Osteocyte (in vitro differentiated cells): Measurements from ENCODE around the gene DMD. TPM values are rescaled to one million over a fixed set of nuclear protein-coding genes. Genes with fewer than 3 reads are reported as not detected.

Experiments
- DNase-seq: peaks from one replicate; pipeline ENCODE4 v3.0.0; 2021; ENCODE audit warnings: mixed read lengths; ENCODE audit not compliant: unreplicated experiment; ENCODE audit errors: extremely low spot score
- H3K27ac Mint-ChIP-seq: one replicate; pipeline ENCODE4 v1.8.0; 2021; ENCODE audit warnings: mild to moderate bottlenecking, mixed read lengths; ENCODE audit not compliant: unreplicated experiment
- H3K27me3 Mint-ChIP-seq: one replicate; pipeline ENCODE4 v1.8.0; 2021; ENCODE audit warnings: mixed read lengths; ENCODE audit not compliant: unreplicated experiment
- H3K36me3 Mint-ChIP-seq: one replicate; pipeline ENCODE4 v1.8.0; 2021; ENCODE audit warnings: mixed read lengths; ENCODE audit not compliant: unreplicated experiment
- H3K4me1 Mint-ChIP-seq: one replicate; pipeline ENCODE4 v1.8.0; 2021; ENCODE audit warnings: mixed read lengths; ENCODE audit not compliant: unreplicated experiment
- H3K4me3 Mint-ChIP-seq: one replicate; pipeline ENCODE4 v1.8.0; 2021; ENCODE audit warnings: mild to moderate bottlenecking, moderate library complexity, mixed read lengths; ENCODE audit not compliant: unreplicated experiment
- H3K9me3 Mint-ChIP-seq: one replicate; pipeline ENCODE4 v1.8.0; 2021; ENCODE audit warnings: mixed read lengths; ENCODE audit not compliant: unreplicated experiment
- CTCF ChIP-seq: fragments of 200-600 bp; sonication (generic); IDR thresholded peaks from 2 replicates; pipeline ENCODE4 v1.5.0; 2021; ENCODE audit warnings: antibody characterized with exemption, mild to moderate bottlenecking, moderate library complexity
- total RNA-seq: library from RNA; stranded (reverse); gene quantifications from 2 replicates; pipeline ENCODE4 v1.2.1, GENCODE V29; 2021

Gene DMD
- total RNA-seq, 1 donor from 2014 or later = 317 TPM

DNA sequence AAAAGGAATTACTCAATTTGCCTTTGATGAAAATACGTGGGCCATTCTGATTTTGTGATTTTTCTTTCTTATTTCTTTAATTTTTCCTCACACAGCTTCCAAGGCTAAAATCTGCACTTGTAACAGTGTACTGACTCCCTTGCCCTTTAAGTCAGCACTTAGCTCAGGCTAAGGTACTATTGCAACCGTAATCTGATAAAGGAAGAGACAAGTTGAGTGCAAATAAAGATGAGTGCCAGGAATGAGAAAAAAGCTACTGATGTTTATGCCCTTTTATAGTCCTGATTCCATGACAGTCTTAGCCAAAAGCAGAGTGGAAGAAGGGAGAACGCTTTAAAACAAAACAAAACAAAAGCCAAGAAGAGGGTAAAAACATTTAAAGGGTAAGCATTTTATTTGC lies 6.0 kb downstream of the DMD start:
- H3K4me3 Mint-ChIP-seq = peak overlapping the region; percentile 57
- peaks cover 42% of the 10 kb centered on the region for H3K4me1 Mint-ChIP-seq
- no peaks in the 10 kb centered on the region for H3K27me3 Mint-ChIP-seq
- TF ChIP-seq CTCF = no peak
- H3K9me3 Mint-ChIP-seq = peaks cover 7% of the 10 kb centered on the region
- DNase-seq = no peak
- no peaks in the 10 kb centered on the region for H3K36me3 Mint-ChIP-seq
- H3K27ac Mint-ChIP-seq = peak overlapping the region; percentile 72

DNA sequence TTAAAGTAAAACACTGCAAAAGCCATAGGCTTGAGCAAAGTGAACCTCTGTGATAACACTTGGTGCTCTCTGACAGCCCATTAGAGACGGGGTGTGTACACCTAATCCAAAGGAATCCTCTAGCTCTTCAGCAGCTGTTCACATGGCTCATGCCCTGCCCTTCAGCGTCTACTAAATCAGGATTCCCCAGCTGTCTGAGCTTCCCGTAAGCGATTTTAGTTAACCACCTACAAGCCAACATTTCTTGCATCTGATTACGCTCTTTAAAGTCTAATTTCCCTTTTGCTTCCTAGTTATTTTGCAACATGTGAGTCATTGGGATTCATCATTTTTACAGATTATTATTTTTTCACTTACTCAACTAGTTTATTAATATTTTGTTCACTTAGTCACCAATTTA lies 6.5 kb downstream of the DMD start:
- peaks cover 40% of the 10 kb centered on the region for H3K4me1 Mint-ChIP-seq
- no peak for DNase-seq
- peak overlapping the region; percentile 72 for H3K27ac Mint-ChIP-seq
- no peaks in the 10 kb centered on the region for H3K36me3 Mint-ChIP-seq
- no peaks in the 10 kb centered on the region for H3K27me3 Mint-ChIP-seq
- H3K9me3 Mint-ChIP-seq = peaks cover 7% of the 10 kb centered on the region
- peak overlapping the region; percentile 57 for H3K4me3 Mint-ChIP-seq
- no peak for TF ChIP-seq CTCF

DNA sequence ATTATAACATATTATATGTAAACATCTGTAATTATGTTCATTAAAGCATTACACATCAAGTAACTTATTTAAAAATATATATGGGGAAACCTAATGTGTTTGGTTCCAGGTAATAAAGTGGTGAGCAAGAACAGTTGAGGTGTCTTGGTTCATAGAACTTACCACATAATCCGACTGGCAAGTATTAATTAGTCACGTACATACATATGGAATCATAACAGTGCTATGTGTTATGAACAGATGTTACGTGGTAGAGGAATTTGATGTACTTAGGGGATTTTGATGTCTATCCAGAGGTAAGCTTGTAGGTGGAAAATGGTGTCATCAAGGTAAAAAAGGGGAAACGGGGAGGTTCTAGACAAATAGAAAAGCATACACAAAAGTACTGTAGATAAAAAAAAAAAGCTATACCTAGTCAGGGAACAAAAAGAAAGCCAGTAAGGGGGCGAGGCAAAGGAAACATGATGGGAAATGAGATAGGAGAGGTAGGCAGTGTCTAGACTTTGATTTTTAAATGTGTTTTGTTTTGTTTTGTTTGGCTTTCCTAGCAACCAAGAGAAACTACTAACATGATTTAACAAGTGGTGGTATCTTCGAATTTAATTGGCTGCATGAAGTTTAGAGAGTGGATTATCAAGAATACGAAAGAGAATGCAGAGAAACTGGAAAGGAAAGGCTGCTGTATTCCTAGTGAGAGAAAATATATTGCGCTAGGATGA lies 12.6 kb downstream of the DMD start:
- no peaks in the 10 kb centered on the region for H3K36me3 Mint-ChIP-seq
- peaks cover 17% of the 10 kb centered on the region for H3K9me3 Mint-ChIP-seq
- no peak overlapping the region for H3K27ac Mint-ChIP-seq
- TF ChIP-seq CTCF = no peak
- H3K4me3 Mint-ChIP-seq = no peak overlapping the region
- no peak for DNase-seq
- H3K27me3 Mint-ChIP-seq = no peaks in the 10 kb centered on the region
- peaks cover 20% of the 10 kb centered on the region for H3K4me1 Mint-ChIP-seq

DNA sequence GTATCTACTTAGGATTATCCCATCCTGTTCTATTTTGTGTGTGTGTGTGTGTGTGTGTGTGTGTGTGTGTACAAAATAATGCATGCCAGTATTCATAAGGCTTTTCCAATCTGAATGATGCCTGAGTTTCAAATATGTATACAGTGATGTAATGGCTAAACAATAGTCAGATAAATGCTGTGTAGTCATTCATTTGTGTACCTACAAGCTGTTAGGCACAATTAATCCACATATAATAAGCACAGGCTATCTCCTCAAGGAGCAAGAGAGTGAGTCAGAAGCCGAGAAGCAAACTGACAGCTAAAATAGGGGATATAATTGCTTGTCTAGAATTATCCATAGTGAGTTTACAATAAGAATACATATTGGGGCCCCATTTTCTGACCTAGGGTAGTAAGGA lies 15.7 kb downstream of the DMD start:
- Mint-ChIP-seq H3K27ac (peak overlapping the region; percentile 87), H3K27me3 (no peaks in the 10 kb centered on the region), H3K4me3 (no peak overlapping the region), H3K4me1 (peaks cover 36% of the 10 kb centered on the region), H3K36me3 (no peaks in the 10 kb centered on the region), H3K9me3 (peaks cover 13% of the 10 kb centered on the region)
- no peak for TF ChIP-seq CTCF
- DNase-seq = no peak

- H3K27me3 Mint-ChIP-seq = no peaks in the 10 kb centered on the region
- no peak for DNase-seq
- no peak for TF ChIP-seq CTCF
- peaks cover 39% of the 10 kb centered on the region for H3K4me1 Mint-ChIP-seq
- H3K9me3 Mint-ChIP-seq = peaks cover 13% of the 10 kb centered on the region
- H3K27ac Mint-ChIP-seq = peak overlapping the region; percentile 87
- H3K4me3 Mint-ChIP-seq = peak overlapping the region; percentile 51
- H3K36me3 Mint-ChIP-seq = no peaks in the 10 kb centered on the region
Measured at GRCh38 chrX:33194876-33195433, 16.4 kb downstream of the DMD start.
